Epithelial cell of esophagus (primary cell): ENCODE measurements around the gene BRINP3.

Experiments used
- DNase-seq: peaks from one replicate; pipeline ENCODE4 v3.0.0; 2010; ENCODE audit warnings: low read depth
- H3K4me3 ChIP-seq: 2 replicates; pipeline ENCODE4 v1.5.1; 2011; ENCODE audit warnings: mild to moderate bottlenecking, low read length, control low read depth
- TF ChIP-seq, protein P1 (sequence below): IDR thresholded peaks from 2 replicates; pipeline ENCODE4 v1.5.1; 2011; ENCODE audit warnings: low read depth, mild to moderate bottlenecking, low read length, control low read depth, inconsistent platforms; ENCODE audit not compliant: insufficient read depth; ENCODE audit errors: missing control alignments

The BRINP3 gene

DNA sequence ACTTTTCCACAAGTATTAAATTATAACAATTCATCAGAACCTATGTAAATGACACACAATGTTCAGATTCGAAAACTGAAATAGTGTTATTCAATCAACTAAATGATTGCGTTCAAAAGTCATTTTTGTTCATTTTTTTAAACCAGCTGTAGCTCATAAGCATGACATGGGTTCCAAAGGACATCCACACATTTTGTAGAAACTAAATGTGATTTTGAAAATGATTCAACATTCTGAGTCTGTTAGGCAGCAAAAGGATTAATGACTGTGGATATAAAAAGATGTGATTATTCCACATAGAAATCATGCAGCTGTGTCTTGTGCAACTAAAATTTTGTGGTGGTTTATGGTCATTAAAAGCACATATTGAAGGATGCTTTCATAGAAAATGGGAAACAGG lies 204.5 kb downstream of the BRINP3 start:
- TF ChIP-seq, protein P1, sequence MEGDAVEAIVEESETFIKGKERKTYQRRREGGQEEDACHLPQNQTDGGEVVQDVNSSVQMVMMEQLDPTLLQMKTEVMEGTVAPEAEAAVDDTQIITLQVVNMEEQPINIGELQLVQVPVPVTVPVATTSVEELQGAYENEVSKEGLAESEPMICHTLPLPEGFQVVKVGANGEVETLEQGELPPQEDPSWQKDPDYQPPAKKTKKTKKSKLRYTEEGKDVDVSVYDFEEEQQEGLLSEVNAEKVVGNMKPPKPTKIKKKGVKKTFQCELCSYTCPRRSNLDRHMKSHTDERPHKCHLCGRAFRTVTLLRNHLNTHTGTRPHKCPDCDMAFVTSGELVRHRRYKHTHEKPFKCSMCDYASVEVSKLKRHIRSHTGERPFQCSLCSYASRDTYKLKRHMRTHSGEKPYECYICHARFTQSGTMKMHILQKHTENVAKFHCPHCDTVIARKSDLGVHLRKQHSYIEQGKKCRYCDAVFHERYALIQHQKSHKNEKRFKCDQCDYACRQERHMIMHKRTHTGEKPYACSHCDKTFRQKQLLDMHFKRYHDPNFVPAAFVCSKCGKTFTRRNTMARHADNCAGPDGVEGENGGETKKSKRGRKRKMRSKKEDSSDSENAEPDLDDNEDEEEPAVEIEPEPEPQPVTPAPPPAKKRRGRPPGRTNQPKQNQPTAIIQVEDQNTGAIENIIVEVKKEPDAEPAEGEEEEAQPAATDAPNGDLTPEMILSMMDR = no peak
- no peak for DNase-seq
- H3K4me3 ChIP-seq = no peak overlapping the region

DNA sequence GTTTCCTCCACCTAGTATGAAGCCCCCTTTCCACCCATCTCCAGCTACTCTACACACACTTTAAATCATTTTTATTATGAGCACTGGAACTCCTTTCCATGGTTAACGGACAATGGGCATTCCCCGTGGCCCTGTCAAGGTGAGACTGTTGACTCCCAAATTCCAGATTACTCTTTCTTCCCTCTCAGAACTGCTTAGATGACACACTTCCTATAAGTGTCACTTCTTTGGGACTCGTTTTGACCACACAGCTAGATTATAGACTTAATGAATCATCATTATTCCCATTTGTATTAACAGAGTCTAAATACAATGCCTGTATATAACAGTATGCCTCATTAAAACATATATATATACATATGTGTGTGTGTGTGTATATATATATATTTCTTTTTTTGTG lies 215.1 kb downstream of the BRINP3 start:
- no peak overlapping the region for H3K4me3 ChIP-seq
- TF ChIP-seq, protein P1 = no peak
- DNase-seq = no peak

DNA sequence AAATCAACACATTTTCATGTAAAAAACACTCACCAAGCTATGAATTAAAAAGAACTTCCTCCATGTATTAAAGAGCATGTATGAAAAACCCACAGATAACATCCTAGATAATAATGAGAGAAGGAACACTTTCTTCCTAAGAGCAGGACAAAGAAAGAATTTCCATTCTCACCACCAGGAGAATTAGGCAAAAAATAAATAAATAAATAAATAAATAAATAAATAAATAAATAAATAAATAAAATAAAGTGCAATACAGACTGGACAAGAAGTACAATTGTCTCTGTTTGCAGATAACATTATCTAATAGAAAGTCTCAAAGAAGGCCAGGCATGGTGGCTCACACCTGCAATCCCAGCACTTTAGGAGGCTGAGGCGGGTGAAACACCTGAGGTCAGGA lies 218.2 kb downstream of the BRINP3 start:
- TF ChIP-seq, protein P1 = no peak
- DNase-seq = no peak
- H3K4me3 ChIP-seq = no peak overlapping the region

DNA sequence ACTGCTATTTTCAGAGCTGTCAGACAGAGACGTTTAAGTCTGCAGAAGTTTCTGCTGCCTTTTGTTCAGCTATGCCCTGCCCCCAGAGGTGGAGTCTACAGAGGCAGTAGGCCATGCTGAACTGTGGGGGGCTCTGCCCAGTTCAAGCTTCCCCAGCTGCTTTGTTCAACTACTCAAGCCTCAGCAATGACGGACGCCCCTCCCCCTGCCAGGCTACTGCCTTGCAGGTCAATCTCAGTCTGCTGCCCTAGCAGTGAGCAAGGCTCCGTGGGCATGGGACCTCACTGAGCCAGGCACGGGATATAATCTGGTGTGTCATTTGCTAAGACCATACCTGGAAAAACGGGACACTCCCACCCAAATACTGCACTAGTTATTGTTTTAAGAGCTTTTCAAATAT lies 219.7 kb downstream of the BRINP3 start:
- no peak overlapping the region for H3K4me3 ChIP-seq
- TF ChIP-seq, protein P1 = no peak
- no peak for DNase-seq

DNA sequence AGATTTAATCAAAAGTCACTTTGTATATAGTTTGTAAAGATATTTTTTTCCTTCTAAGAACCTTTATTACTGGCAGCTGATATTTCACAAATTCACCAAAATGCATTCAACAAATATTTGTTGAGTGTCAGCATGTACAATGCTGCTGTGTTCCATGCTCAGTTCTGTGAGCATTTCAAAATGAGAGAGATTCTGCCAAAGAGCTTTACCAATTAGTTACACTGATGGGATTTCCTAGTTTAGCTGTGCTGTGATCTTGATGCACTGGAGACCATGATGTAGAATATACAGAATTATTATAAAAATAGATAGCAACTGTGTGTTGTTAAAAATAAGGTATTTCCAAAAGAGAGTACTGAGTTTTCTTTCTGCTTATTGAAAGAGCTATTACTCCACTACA lies 225.6 kb downstream of the BRINP3 start:
- TF ChIP-seq, protein P1 = no peak
- H3K4me3 ChIP-seq = no peak overlapping the region
- no peak for DNase-seq

DNA sequence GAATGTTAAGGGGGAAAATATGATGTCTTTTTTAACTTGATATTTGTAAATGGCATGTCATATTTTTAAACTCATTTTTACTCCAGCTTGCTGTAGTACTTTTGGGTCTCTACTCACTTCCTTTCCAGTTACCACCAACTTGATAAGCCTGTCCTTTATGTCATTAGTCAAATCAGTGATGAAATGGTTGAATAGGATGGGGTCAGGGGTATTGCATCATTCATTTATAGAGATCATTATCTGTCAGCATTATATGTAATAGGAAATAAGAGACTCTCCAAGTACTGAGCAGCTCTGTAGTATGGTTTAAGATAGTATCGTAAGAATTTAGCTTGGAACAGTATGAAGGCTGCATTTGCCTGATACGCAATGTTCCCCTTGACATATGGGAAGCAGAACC lies 227.3 kb downstream of the BRINP3 start:
- TF ChIP-seq, protein P1 = no peak
- DNase-seq = no peak

DNA sequence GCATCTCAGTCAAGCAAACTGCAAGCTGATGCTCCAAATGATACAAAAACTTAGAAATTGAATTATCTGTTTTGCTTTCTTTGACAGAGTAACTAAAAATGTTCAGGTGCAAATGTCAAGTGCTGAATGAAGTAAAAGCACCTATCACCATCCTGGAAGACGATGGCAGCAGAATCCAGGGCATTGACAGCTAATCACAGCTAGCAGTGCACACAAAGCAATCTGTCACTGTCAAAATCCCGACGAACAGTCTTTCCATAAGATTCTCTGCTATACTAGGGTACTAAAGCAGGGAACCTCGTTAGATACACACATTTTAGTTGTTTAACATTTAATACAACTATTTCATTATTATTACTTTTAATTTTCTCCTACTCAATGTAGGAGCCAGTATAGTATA lies 233.3 kb downstream of the BRINP3 start:
- no peak overlapping the region for H3K4me3 ChIP-seq
- TF ChIP-seq, protein P1 = no peak
- DNase-seq = no peak

More for the DNA sequence above, 227.3 kb downstream of the BRINP3 start:
- H3K4me3 ChIP-seq = no peak overlapping the region
